Activated T-helper 1 cell treated with anti-CD3 and anti-CD28 coated beads, Interleukin-12 subunit alpha, Interleukin-12 subunit beta, Interleukin-2, Interleukin-4 antibody, amounts not matched to agents 30 ng/mL and 10 ng/mL and 1 ng/mL, durations not matched to agents 14 hours and 24 hours and 36 hours (primary cell): Measurements from ENCODE around the gene S100A10. TPM values are rescaled to one million over a fixed set of nuclear protein-coding genes. Genes with fewer than 3 reads are reported as not detected.
A peak's percentile ranks its signal among the peaks of the same experiment; 100 is the strongest.

ENCODE experiments used
- DNase-seq: peaks from one replicate; pipeline ENCODE4 v3.0.0; 2021; ENCODE audit warnings: low spot score
- H3K27ac Mint-ChIP-seq: one replicate; pipeline ENCODE4 v1.8.0; 2021; ENCODE audit warnings: mild to moderate bottlenecking, mixed read lengths
- H3K27me3 Mint-ChIP-seq: one replicate; pipeline ENCODE4 v1.8.0; 2022; ENCODE audit warnings: mild to moderate bottlenecking, moderate library complexity, mixed read lengths; ENCODE audit not compliant: insufficient read depth
- H3K36me3 Mint-ChIP-seq: one replicate; pipeline ENCODE4 v1.8.0; 2021; ENCODE audit warnings: low read depth, mixed read lengths
- H3K4me1 Mint-ChIP-seq: one replicate; pipeline ENCODE4 v1.8.0; 2021; ENCODE audit warnings: low read depth, mixed read lengths
- H3K4me3 Mint-ChIP-seq: one replicate; pipeline ENCODE4 v1.8.0; 2021; ENCODE audit warnings: mild to moderate bottlenecking, moderate library complexity, mixed read lengths
- H3K9me3 Mint-ChIP-seq: one replicate; pipeline ENCODE4 v1.8.0; 2021; ENCODE audit warnings: mixed read lengths
- intact Hi-C: fragments of 100-400 bp; cut with micrococcal nuclease; formaldehyde crosslinking; loops from one replicate; pipeline ENCODE4 v1.15.1; 2024
- total RNA-seq: library from RNA; stranded (reverse); gene quantifications from 2 replicates; pipeline ENCODE4 v1.2.3, GENCODE V29; 2022

Gene S100A10
- total RNA-seq, 1 donor from 2014 or later: 105 TPM

DNA sequence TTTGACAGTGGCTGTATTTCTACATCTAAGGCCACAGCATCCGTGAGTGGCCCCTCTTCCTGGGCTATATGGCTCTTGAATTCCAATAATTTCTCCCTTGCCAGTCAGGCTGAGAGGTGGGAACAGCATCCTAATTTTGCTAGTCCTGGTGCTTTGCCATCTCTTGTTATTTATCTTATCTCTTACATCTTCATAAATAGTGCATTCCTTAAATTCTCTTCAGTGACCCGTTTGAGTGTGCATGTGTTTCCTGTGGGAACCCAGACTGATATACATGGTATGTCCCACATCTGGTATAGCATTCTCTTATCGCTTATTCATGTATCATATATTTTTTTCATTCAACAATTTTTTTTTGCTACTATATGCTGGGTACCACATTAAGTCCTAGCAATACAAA, 33.2 kb upstream of the S100A10 start:
- H3K4me3 Mint-ChIP-seq: no peak overlapping the region
- DNase-seq: no peak
- intact Hi-C loops: no loop called here
- peaks cover 25% of the 10 kb centered on the region for H3K36me3 Mint-ChIP-seq
- H3K27ac Mint-ChIP-seq: no peak overlapping the region
- H3K4me1 Mint-ChIP-seq: peaks cover 17% of the 10 kb centered on the region
- peaks cover 3% of the 10 kb centered on the region for H3K9me3 Mint-ChIP-seq
- peaks cover 4% of the 10 kb centered on the region for H3K27me3 Mint-ChIP-seq

DNA sequence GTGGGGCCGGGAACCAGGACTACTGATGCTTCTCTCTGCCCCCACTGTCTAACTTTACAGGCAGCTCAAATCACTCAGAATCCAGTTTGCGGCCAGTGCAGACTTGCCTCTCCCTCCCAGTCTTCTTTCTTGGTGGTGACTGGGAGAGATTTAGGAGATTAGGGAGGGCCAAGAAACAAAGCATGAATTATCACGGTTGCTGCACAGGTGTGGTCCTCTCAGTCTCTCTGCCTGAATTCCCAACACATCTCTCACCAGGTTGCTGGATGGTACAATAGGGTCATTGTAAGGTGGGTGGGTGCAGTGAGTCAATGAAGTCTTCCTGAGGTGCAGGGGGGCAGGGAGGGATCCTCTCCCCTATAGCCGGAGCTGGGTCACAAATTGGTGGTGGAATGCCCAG, 30.6 kb upstream of the S100A10 start:
- DNase-seq: no peak
- Mint-ChIP-seq H3K36me3 (peaks cover 11% of the 10 kb centered on the region), H3K27ac (no peak overlapping the region), H3K9me3 (peaks cover 3% of the 10 kb centered on the region), H3K27me3 (peaks cover 6% of the 10 kb centered on the region), H3K4me3 (no peak overlapping the region), H3K4me1 (peaks cover 8% of the 10 kb centered on the region)
- intact Hi-C loops: no loop called here

DNA sequence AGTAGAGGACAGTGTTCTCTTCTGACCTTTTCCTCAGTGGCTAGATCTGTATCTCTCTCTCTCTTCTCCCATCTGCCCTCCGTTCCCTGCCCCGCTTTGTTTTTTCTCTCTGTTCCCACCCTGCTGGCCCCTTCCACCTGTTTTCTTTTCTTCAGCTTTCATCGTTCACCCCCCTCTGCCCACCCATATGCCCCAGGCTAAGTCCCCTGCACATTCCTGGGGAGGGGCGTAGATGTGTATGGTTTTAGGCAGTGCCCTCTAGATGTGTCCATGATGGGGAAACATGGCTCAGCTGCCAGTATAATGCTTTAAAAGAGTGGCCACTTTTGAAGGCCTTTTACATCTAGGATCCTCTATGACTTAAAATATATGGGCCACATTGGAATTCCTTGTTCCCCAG, 29.6 kb upstream of the S100A10 start:
- intact Hi-C loops: no loop called here
- H3K27me3 Mint-ChIP-seq: peaks cover 7% of the 10 kb centered on the region
- no peak for DNase-seq

DNA sequence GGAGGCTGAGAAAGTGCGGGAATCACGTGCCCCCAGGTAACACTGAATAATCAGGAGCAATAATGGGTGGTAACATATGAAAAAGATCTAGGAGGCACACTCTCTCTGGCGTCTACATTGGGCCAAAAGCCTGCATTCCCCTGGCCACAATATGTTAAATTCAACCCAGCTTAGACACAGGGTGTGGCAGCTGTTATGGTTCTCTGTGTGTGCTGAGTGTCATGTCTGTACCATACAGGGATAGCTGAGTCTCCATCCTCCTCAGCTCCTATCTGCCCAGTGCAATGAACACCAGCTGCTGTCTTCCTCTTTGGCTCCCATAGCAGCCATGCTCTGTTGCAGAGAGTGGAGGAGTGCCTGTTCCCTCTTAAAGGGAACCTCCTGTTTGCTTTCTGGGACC, 28.8 kb upstream of the S100A10 start:
- Mint-ChIP-seq H3K9me3 (no peaks in the 10 kb centered on the region), H3K36me3 (peaks cover 3% of the 10 kb centered on the region), H3K4me3 (no peak overlapping the region), H3K27me3 (peaks cover 12% of the 10 kb centered on the region), H3K4me1 (no peaks in the 10 kb centered on the region), H3K27ac (no peak overlapping the region)
- no peak for DNase-seq
- intact Hi-C loops: no loop called here

More for the DNA sequence above, 29.6 kb upstream of the S100A10 start:
- H3K27ac Mint-ChIP-seq: no peak overlapping the region
- H3K4me1 Mint-ChIP-seq: no peaks in the 10 kb centered on the region
- no peak overlapping the region for H3K4me3 Mint-ChIP-seq
- H3K9me3 Mint-ChIP-seq: no peaks in the 10 kb centered on the region
- peaks cover 4% of the 10 kb centered on the region for H3K36me3 Mint-ChIP-seq

DNA sequence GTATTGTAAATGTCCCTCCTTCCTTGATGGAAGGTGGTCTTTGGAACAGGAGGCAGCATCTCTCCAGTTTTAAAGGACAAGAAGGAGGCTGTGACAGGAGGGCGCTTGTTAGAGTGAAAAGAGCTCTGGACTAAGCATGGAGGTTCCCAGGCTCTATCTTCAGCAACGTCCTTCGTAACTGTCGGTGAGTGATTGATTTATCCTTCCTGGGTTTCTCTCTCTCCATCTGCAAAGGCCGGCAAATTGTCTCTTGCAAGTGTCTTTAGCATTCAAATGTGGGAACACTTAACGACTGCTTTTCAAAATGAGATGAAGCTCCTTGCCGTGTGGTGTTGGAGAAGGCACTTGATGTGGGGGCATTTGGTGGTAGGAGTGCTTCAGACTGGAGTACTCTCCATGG, 27.9 kb upstream of the S100A10 start:
- H3K27me3 Mint-ChIP-seq: peaks cover 17% of the 10 kb centered on the region
- DNase-seq: no peak
- intact Hi-C loops: no loop called here
- no peak overlapping the region for H3K4me3 Mint-ChIP-seq
- no peaks in the 10 kb centered on the region for H3K9me3 Mint-ChIP-seq
- H3K36me3 Mint-ChIP-seq: no peaks in the 10 kb centered on the region
- no peak overlapping the region for H3K27ac Mint-ChIP-seq
- no peaks in the 10 kb centered on the region for H3K4me1 Mint-ChIP-seq

DNA sequence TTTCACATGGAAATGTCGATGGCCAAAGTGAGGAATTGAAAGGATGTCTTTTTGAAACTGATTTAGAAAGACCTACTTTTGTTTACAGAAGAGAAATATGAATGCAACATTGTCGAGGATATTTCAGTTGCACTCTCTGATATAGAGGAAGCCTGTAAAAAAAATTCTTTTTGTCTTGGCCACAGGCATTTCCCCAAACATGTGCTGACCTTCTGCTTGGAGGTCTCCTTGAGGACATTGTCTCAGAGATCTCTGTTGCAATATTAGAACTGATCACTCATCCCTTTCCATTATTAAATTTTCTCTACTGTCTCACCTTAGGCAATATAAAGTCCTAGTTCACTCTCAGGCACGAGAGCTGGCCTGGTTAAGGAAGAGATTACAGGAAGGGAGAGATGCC, 27.2 kb upstream of the S100A10 start:
- no peak for DNase-seq
- Mint-ChIP-seq H3K27ac (no peak overlapping the region), H3K4me3 (no peak overlapping the region), H3K27me3 (peaks cover 17% of the 10 kb centered on the region), H3K4me1 (no peaks in the 10 kb centered on the region), H3K9me3 (no peaks in the 10 kb centered on the region), H3K36me3 (no peaks in the 10 kb centered on the region)
- intact Hi-C loops: no loop called here

DNA sequence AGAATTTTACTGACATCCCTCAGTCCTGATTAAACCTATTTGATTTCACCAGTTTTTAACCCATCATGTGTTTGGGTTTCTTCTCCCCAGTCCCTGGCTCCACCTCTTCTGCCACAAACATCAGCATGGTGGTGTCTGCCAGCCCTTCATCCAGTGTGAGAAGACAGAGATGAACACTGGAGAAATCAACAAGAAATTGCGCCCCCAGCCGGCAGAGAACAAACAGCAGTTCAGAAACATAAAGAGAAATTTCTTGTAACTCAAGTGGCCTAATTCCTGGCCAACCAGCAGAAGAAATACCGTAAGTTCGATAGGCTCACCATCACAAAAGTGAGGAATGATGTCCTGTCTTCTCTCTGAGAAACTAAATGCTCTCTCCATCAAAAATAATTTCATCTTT, 24.9 kb upstream of the S100A10 start:
- no peak for DNase-seq
- peaks cover 2% of the 10 kb centered on the region for H3K36me3 Mint-ChIP-seq
- H3K9me3 Mint-ChIP-seq: no peaks in the 10 kb centered on the region

DNA sequence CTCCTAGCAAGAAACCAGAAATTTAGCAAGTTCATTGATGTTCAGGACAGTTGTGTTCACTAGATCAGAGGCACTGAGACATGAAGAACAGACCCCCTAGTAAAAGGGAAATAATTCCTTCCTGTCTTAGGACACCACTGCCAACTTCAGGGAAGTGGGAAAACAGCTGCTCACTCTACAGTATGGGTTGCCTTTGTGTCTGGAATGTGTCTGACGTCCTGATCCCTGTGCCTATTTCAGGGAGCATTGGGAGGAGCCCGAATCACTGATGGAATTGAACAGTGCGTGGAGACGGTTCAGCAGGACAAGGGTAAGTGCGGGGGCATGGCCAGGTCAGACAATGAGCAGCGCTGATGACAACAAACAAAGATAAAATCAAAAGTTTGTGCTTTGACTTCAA, 22.1 kb upstream of the S100A10 start:
- H3K27me3 Mint-ChIP-seq: peaks cover 23% of the 10 kb centered on the region
- H3K4me3 Mint-ChIP-seq: no peak overlapping the region
- H3K4me1 Mint-ChIP-seq: peaks cover 7% of the 10 kb centered on the region
- intact Hi-C loops: no loop called here
- DNase-seq: no peak
- H3K36me3 Mint-ChIP-seq: peaks cover 2% of the 10 kb centered on the region
- H3K9me3 Mint-ChIP-seq: no peaks in the 10 kb centered on the region
- no peak overlapping the region for H3K27ac Mint-ChIP-seq

More for the DNA sequence above, 24.9 kb upstream of the S100A10 start:
- Mint-ChIP-seq H3K4me1 (peaks cover 5% of the 10 kb centered on the region), H3K27me3 (peaks cover 22% of the 10 kb centered on the region), H3K27ac (no peak overlapping the region), H3K4me3 (no peak overlapping the region)
- intact Hi-C loops: no loop called here

DNA sequence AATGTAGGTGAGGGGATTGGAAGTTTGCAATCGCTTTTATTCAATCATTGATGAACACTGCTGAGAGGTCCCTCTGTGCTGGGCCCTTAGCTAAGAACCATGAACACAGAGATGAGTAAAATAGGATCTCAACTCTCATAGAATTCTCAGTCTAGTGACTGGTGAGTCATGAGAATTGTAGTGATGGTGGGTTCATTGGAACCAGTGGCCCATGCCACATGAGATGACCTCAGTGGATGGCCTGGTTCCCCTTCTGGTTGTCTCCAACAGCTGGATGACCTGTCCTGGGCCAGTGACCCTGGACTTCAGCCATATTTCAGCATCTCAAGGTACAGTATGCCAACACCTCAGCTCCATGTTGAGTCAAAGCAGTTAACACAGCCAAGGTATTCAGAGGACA, 21.3 kb upstream of the S100A10 start:
- Mint-ChIP-seq H3K4me1 (peaks cover 7% of the 10 kb centered on the region), H3K27ac (no peak overlapping the region), H3K9me3 (no peaks in the 10 kb centered on the region), H3K27me3 (peaks cover 23% of the 10 kb centered on the region), H3K36me3 (peaks cover 2% of the 10 kb centered on the region), H3K4me3 (no peak overlapping the region)
- DNase-seq: no peak
- intact Hi-C loops: no loop called here

DNA sequence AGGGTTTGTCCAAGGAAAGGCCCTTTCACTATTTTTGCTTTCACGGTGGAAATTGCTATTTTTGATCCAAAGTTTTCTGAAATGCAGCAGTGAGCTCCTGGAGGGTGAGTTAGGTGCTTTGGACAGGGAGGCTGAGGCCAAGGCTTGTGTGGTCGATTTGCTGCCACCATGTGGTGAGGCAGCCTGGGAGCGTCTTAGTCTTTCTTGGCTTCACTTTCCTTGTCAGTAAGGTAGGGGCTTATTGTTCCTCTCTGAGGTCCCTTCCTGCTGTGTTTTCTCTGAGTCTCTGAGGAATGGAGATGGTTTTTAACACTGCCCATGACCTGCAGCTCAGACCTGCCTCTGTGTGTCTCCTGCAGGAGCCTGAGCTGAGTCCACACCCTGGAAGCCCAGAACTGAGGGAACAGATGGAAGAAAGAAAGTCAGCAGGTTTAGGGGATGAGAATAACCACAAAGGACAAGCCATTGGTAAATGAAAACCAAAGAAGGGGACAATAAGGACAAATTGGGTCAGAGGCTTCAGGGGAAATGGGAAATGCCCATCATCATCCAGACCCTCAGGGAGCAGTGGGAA, 20.1 kb upstream of the S100A10 start:
- peaks cover 2% of the 10 kb centered on the region for H3K36me3 Mint-ChIP-seq
- H3K4me3 Mint-ChIP-seq: no peak overlapping the region
- DNase-seq: peak; percentile 42
- H3K27me3 Mint-ChIP-seq: peaks cover 26% of the 10 kb centered on the region
- intact Hi-C loops: loop anchor here (1.0 kb wide), 2 partner anchors 45 to 79 kb away; no protein-coding TSS in a partner anchor
- no peak overlapping the region for H3K27ac Mint-ChIP-seq
- peaks cover 7% of the 10 kb centered on the region for H3K4me1 Mint-ChIP-seq
- no peaks in the 10 kb centered on the region for H3K9me3 Mint-ChIP-seq

DNA sequence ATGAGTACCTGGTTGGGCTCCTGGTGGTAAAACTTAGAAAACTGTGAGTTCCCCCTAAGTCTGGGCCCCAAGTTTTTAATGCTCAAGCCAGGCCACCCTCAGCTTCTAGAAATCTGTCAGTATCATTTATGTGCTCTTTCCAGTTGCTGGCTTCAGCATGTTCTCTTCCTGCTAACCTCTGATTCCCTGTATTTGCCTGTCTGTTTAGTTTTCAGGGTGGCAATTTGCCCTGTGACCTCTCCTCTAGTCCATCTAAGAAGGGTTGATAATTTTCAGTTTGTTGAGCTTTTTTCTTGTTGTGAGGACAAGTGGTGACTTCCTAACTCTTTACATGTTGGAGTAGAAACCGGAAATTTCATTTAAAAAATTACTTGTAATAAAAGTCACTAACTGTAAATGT, 16.0 kb upstream of the S100A10 start:
- Mint-ChIP-seq H3K27ac (no peak overlapping the region), H3K9me3 (no peaks in the 10 kb centered on the region), H3K4me3 (no peak overlapping the region), H3K27me3 (peaks cover 34% of the 10 kb centered on the region), H3K4me1 (peaks cover 15% of the 10 kb centered on the region), H3K36me3 (peaks cover 2% of the 10 kb centered on the region)
- DNase-seq: no peak
- intact Hi-C loops: no loop called here

DNA sequence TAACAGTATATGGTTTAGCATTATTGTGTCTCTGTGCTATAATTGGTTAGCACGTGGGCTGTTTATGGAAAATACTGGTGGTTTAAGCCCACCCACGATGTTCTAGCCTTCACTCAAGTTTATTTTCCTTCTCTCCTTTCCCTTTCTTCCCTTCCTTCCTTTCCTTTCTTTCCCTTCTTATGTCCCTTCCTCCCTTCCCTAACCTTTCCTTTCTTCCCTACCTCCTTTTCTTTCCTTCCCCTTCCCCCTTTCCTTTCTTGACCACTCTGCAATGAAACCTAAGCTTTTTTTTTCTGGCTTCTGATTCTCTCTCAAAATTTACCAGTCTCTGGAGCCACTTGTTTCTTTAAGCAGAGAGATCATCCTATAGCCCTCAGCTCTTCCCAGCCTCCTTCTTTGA, 13.4 kb upstream of the S100A10 start:
- intact Hi-C loops: no loop called here
- no peak overlapping the region for H3K4me3 Mint-ChIP-seq
- DNase-seq: no peak
- H3K36me3 Mint-ChIP-seq: no peaks in the 10 kb centered on the region
- no peaks in the 10 kb centered on the region for H3K9me3 Mint-ChIP-seq
- peak overlapping the region; percentile 26 for H3K27ac Mint-ChIP-seq
- peaks cover 7% of the 10 kb centered on the region for H3K4me1 Mint-ChIP-seq
- H3K27me3 Mint-ChIP-seq: peaks cover 47% of the 10 kb centered on the region

DNA sequence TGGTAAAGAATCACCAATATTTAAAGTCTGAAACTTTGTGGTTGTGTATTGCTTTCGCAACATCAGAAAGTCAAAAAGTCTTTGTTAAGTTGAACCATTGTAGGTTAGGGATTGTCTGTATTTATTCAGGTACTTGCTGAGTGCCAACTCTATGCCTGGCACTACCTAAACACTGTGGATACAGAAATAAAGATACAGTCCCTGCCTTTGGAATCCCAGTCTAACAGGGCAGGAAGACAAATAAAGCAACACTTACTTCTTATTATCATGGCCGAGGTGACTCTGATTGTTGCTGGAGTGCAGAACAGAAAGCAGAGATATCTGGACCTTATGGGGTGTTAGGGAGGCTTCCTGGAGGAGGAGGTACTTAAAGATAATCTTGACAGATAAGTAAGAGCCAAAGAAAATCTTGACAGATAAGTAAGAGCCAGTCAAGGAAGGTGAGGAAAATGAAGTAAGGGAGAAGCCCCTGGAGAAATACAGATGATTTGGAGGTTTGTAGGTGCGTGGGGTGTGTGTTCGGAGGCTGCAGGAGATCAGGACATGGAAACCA, 11.8 kb upstream of the S100A10 start:
- intact Hi-C loops: no loop called here
- H3K4me1 Mint-ChIP-seq: peaks cover 14% of the 10 kb centered on the region
- H3K4me3 Mint-ChIP-seq: no peak overlapping the region
- no peaks in the 10 kb centered on the region for H3K9me3 Mint-ChIP-seq
- peaks cover 47% of the 10 kb centered on the region for H3K27me3 Mint-ChIP-seq
- H3K36me3 Mint-ChIP-seq: no peaks in the 10 kb centered on the region
- DNase-seq: no peak
- no peak overlapping the region for H3K27ac Mint-ChIP-seq
